ENCODE data around the gene RUNX2.
A peak's percentile ranks its signal among the peaks of the same experiment; 100 is the strongest.

The RUNX2 gene

DNA sequence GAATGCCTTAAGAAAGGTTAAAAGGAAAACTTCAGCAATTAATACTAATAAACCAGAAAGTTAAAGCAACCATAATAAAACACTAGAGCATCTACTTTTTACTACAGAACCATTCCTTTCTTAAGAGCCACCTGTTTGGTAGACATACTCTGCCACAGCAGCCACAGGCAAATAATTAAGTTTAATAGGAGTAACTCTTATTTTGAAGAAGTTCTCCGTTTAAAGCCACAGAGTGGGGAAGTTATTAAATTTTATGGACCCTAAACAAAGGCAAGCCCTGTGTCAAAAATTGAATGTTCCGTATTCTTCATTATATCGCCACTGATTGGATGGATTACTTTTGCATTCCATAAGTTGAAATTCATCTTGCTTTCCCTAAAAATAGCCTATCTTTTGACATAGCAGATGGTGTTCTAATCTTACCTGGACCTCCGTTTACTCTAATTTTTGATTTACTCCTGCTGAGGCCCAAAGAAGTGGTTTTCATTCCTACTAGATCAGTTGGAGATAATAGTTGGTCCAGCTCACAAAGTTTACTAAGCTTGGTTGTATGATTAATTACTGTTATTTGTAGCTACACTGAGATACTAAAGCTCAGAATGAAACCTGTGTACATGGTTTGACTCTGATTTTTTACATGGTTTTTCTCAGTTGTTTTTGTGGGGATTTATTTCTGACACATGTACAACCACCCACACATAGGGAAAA is 190.0 kb downstream of the RUNX2 start:
- TF ChIP-seq GATA1 (IDR thresholded peaks at IDR 0.05; ENCODE audit: low read depth, low read length) (no peak), POLR2A (IDR thresholded peaks at IDR 0.05; ENCODE audit: low read length) (no peak)
- DNase-seq, result no peak

DNA sequence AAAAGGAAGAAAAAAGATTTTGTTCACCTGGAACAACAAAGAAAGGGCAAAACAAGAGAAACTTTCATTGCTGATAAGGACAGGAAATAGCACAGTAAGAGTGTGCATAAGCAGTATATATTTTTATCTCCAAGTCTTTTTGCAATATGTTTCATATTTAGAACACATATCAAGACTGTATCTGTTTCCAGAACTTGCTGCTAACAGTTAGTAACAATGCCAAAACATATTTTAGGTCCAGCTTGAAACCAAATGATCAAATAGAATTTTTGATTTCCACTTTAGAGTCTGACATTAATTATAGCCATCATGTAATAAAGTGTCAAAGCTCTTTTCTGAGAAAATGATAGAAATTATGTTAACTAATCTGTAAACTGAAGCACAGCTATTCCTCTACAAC is 193.1 kb downstream of the RUNX2 start:
- TF ChIP-seq GATA1 (IDR thresholded peaks at IDR 0.05; ENCODE audit: low read depth, low read length), result no peak
- no peak for TF ChIP-seq POLR2A (IDR thresholded peaks at IDR 0.05; ENCODE audit: low read length)
- DNase-seq, result no peak

DNA sequence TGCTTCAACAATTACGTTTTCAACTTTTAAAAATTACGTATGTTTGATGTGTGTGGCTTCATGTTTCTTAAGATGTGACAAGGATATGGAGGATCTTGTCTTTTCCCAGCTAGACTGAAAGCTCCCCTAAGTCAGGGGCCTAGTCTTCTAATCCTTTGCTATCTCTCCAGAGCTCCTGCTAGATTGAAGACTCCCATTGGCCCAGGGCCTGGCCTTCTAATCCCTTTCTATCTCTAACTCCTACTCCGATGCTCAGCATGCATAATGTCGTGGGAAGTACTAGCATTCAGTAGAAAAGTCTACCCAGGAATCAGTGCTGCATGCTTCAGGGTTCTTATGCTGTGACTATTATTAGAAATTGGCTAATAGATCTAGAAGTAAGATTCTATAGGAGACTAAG is 194.4 kb downstream of the RUNX2 start:
- TF ChIP-seq POLR2A (IDR thresholded peaks at IDR 0.05; ENCODE audit: low read length) (no peak), GATA1 (IDR thresholded peaks at IDR 0.05; ENCODE audit: low read depth, low read length) (no peak)
- no peak for DNase-seq

DNA sequence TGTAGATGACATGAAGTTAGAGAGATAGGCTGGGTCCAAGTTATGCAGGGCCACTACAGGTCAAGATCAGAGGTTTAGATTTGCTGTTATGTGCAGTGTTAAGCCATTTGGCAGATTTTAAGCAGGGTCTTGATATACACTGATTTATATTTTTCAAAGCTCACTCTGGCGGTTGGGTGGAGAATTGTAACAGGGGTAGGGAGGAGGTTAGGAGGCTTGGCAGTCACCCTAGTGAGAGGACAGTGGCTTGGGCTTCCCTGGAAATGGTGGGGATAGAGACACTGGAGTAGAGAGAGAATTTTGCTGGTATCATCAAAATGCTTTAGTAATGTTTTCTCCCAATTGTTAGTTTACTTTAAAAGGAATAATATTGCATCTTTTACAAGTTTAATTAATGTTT is 199.1 kb downstream of the RUNX2 start:
- no peak for TF ChIP-seq GATA1 (IDR thresholded peaks at IDR 0.05; ENCODE audit: low read depth, low read length)
- TF ChIP-seq POLR2A (IDR thresholded peaks at IDR 0.05; ENCODE audit: low read length), result no peak
- no peak for DNase-seq

DNA sequence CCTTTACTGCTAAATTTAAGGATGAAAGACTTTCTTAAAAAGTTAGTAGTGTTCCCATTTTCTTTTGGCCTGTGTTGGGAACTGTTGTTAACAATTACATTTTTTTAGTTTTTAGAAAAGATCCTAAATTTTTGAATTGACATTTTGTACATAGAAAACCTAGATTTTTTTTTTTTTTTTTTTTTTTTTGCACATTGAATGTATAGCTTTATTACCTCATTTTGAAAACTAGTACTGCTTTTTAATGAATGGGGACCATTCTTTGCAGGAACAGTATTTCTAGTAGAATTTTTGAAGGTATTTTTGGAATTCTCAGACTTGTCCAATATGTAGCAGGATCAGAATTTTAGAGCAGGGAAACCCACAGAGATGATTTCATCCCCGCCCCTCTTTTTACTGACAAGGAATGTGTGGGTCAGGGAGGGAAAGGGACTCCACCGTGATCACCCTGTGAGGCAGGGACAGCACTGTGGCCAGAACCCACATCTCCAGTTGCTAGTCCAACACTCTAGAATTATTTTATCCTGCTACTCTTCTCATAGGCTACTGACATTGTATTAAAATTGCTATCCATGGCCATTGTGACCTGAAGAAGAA is 204.0 kb downstream of the RUNX2 start:
- no peak for DNase-seq
- TF ChIP-seq POLR2A (IDR thresholded peaks at IDR 0.05; ENCODE audit: low read length), result no peak
- TF ChIP-seq GATA1 (IDR thresholded peaks at IDR 0.05; ENCODE audit: low read depth, low read length), result no peak

DNA sequence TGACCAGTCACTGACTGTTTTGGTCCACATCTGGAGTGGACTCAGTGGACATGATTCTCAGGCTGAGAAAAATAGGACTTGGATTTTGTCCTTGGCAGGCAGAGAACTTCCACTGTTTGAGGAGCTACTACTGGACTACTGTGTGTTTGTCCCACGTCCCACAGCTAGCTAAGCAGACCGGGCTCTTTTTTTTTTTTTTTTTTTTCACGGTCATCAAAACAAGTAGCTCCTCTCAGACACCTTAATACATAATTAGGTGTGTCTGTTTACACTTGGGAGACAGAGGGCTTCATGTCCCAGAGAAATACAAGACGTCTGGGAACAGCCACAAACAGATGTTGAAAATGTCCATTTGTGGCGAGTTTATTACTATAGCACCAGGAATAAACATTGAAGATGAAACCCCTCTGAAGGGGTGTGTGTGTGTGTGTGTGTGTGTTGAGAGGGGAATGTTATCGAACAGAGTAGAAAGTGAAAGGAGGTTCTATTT is 204.6 kb downstream of the RUNX2 start:
- DNase-seq, result no peak
- TF ChIP-seq POLR2A (IDR thresholded peaks at IDR 0.05; ENCODE audit: low read length) (no peak), GATA1 (IDR thresholded peaks at IDR 0.05; ENCODE audit: low read depth, low read length) (no peak)

DNA sequence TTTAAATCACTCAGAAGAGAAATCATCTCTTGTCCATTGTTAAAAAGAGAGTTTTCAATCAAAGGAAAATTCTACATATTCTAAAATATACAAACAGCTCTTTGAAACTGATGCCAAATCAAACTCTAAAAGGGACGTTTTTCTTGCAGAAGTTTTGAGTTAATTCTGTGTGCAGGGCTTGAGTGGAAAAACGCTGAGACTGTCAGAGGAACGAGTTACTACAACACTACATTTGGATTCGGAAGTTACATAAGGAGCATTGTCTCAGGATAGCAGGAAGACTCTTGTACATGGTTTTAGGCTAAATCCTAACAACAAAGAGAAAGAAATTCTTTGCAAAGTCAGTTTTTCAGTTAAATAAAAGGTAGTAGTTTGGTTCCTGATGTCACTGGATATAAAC is 205.3 kb downstream of the RUNX2 start:
- TF ChIP-seq POLR2A (IDR thresholded peaks at IDR 0.05; ENCODE audit: low read length) (no peak), GATA1 (IDR thresholded peaks at IDR 0.05; ENCODE audit: low read depth, low read length) (no peak)
- no peak for DNase-seq

DNA sequence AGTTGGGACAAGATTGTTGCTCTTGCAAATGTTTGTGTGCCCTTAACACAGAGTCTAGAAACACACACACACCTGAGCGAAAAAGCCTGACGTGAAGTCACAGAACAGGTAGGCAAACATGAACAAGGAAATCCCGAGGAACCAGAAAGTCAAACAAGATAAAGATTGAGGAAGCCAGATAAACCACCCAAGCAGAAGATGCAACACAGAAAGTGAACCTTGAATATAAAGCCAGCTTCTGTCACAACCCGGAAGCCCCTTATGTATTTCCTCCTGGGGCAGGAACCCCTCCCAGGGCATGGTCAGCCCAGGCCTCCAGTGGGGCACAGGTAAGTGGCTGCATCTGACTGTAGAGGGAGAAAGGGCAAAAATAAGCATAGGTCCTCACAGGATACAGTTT is 207.8 kb downstream of the RUNX2 start:
- TF ChIP-seq GATA1 (IDR thresholded peaks at IDR 0.05; ENCODE audit: low read depth, low read length) (no peak), POLR2A (IDR thresholded peaks at IDR 0.05; ENCODE audit: low read length) (no peak)
- no peak for DNase-seq

DNA sequence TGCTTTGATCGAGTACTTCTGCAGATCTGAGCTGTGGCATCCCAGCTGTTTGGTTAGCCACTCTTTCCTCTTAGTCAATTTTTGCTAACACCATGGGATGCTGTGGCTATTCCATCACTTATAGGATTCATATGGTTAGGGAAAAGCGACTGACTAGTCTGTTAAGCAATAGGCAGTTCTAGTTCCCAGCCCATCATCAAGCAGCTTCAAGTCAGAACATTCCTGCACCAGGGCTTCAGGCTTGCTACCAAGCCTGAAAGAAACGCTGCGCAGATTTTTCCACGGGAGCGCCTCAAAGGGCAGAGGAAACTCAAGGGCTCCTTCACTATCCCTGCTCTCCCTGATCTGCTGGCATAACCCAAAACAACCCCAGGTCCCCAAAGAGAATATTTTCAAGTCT is 209.4 kb downstream of the RUNX2 start:
- DNase-seq, result no peak
- TF ChIP-seq POLR2A (IDR thresholded peaks at IDR 0.05; ENCODE audit: low read length) (no peak), GATA1 (IDR thresholded peaks at IDR 0.05; ENCODE audit: low read depth, low read length) (no peak)

DNA sequence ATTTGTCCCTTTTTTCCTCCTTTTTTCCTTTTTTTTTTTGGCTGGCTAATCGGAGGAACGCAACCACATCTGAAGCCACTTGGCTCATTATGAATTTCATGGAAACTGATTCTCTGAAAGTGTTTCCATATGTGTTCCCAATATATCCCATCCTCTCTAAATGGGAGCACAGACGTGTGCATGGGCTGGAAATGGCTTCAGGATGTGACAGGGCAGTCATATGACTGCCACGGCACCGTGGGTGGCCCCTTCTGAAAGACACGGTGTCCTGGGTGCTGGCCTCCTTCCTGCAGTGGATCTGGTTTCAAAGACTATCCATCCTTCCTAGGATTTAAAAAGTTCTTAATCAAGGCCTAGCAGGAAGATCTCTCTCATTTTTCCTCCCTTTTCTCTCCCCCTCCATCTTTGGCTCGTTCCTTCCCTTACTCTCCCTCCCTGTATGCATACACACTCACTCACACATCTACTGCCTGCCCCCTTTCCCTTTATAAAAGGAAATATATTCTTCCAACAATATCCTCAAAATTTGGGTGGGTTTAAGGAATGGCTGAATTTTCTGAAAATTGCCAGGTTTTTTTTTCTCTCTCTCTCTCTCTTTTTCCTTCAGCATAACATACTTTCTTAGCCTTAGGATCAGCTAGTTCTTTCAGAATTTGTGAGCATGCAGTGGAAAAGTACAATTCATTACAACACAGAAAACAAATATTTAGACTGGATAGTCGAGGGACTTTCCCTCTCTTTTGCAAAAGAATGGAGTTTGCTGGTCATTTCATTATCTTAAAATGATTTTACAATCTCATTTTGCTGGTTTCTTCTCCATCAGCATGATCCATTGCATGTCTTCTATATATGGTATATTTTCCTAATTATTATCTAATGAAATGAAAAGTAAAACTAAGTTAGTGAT is 210.8 kb downstream of the RUNX2 start:
- DNase-seq, result no peak
- TF ChIP-seq GATA1 (IDR thresholded peaks at IDR 0.05; ENCODE audit: low read depth, low read length) (no peak), POLR2A (IDR thresholded peaks at IDR 0.05; ENCODE audit: low read length) (no peak)

DNA sequence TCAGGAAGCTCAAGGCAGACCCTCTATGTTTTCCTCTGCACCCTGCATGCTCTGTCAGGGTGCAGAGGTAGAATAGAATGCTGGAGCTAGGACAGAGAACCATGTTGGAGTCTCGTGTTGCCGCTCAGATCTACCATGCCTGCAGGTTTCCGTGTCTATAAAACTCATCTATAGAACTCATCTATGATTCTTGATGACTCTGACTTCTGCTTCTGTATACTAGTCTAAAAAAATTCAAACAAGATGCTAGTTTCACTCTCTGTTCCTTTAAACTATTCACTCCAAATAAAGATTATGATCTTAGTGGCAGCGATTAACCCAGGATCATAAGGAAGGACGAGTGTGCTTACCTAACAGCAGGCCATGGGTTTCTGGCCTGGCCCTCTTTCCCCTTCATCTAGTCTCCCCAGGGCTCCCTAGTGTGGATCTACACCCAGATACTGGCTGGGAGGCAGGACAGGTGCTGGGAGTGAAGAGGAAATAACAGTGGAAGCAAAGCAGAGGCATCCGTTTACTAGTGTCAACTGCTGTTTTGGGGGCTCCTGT is 212.3 kb downstream of the RUNX2 start:
- no peak for DNase-seq
- TF ChIP-seq GATA1 (IDR thresholded peaks at IDR 0.05; ENCODE audit: low read depth, low read length), result no peak
- TF ChIP-seq POLR2A (IDR thresholded peaks at IDR 0.05; ENCODE audit: low read length), result no peak

DNA sequence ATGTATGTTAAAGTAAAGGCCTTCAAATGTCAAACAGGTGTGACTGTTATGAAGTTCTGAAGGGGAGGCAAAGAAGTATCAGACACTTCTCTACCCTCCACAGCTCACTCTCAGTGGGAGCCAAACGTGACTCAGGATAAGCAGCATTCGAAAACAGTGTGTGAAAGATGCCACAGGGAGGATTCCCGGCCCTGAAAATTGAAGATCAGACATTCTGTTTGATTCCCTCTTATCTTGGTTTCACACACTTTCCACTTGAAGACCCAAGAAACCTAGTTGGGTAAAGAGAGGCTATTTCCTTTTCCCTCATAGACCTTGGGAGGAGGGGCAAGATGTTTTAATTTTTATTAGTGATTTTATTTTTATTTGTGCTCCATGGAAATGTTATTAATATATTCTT is 213.8 kb downstream of the RUNX2 start:
- peak; percentile 4 to 16 for DNase-seq
- TF ChIP-seq GATA1 (IDR thresholded peaks at IDR 0.05; ENCODE audit: low read depth, low read length), result no peak
- TF ChIP-seq POLR2A (IDR thresholded peaks at IDR 0.05; ENCODE audit: low read length), result no peak

DNA sequence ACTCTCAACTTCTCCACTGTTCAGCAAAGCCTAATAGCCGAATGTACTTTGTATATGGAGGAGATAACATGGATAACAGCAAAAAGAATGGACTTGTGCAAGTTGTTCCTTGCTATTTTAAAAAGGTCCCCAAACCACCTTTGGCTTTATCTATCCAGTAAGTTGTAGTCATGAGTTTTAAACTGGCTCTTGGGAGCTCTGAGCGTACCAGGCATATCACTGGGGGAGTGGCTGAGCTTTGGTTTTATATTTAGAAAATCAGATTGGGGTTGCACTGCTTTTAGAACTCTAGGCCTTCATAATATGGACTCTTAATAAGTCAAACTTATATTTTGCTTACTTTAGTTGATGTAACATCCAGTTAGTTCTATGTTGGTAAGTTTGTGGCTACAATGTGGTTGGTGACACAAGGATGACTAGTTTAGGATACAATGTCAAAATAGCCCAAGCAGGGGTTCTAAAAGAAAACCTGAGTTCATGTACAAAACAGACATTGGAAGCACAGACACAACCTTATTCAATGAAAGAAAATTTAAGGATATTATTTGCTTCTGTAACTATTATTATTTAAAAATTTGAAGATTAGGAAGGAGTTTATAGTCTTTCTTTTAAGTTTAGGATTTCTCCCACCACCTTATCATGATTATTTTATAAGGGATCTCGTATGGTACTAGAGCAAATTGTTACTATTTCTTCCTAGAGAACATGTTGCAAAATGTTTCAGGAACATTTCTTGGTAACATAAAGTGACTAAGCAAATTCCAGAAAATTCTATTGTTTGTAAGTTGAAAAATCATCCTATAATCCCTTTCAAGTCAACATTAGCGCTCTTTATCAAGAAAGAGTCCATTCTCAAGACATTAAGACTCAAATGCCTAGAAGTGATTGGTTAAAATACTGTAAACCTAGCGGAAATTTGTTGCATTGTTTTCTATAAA is 215.4 kb downstream of the RUNX2 start:
- TF ChIP-seq POLR2A (IDR thresholded peaks at IDR 0.05; ENCODE audit: low read length) (no peak), GATA1 (IDR thresholded peaks at IDR 0.05; ENCODE audit: low read depth, low read length) (no peak)
- no peak for DNase-seq

Measured in erythroblast (primary cell).